ENCODE measurements around the gene CCM2L.

CCM2L gene

DNA sequence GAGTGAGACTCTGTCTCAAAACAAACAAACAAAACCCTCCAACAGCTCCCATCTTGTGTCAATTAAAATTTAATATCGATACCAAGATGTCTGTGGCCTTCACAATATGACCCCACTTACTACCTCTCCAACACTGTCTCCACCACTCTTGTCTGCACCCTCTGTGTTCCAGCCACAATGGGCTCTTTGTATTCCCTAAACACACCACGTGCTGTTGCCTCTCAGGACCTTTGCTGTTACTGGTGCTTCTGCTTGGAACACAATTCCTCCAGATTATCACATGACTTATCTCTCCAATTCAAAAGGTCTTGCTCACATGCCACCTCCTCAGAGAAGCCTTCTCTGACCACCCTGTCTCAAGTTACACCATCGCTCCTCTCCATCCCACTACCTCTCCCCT is 35.8 kb downstream of the CCM2L start:
- H3K4me3 ChIP-seq (ENCODE audit: low read depth, low read length), result no peak overlapping the region
- peaks cover 20% of the 10 kb centered on the region for H3K27me3 ChIP-seq (ENCODE audit: control insufficient read depth, insufficient read depth, low read length)
- peaks cover 3% of the 10 kb centered on the region; the same call in 1 of the 2 replicates for H3K4me1 ChIP-seq (ENCODE audit: control insufficient read depth, insufficient read depth, low read length)
- no peak overlapping the region for H3K27ac ChIP-seq (ENCODE audit: low read depth, low read length)
- H3K9ac ChIP-seq (ENCODE audit: low read length), result no peak overlapping the region
- no peaks in the 10 kb centered on the region for H3K36me3 ChIP-seq (ENCODE audit: control insufficient read depth, insufficient read depth, low read length)
- H3K9me3 ChIP-seq (ENCODE audit: control insufficient read depth, insufficient read depth, low read depth, low read length), result peaks cover 10% of the 10 kb centered on the region; the same call in 1 of the 2 replicates

DNA sequence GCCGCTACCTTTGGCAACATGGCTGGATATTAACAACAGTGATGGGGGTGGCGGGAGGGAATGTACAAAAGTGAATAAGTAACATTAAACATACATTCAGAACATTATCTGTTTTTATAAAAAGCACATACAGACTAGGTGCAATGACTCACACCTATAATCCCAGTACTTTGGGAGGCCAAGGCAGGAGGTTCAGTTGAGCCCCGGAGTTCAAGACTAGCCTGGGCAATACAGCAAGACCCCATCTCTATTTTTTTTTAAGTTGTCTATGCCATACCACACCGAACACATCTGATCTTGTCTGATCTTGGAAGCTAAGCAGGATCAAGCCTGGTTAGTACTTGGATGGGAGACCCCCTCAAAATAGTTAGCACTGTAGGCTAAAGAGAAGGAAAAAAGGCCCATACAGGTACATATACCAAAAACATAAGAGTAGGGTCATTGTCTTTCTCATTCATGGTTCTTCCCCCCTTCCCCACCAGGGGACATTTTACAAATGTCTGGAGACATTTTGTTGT is 40.1 kb downstream of the CCM2L start:
- H3K9me3 ChIP-seq (ENCODE audit: control insufficient read depth, insufficient read depth, low read depth, low read length), result peaks cover 15% of the 10 kb centered on the region
- H3K27ac ChIP-seq (ENCODE audit: low read depth, low read length), result no peak overlapping the region
- H3K9ac ChIP-seq (ENCODE audit: low read length), result no peak overlapping the region
- H3K27me3 ChIP-seq (ENCODE audit: control insufficient read depth, insufficient read depth, low read length), result peaks cover 47% of the 10 kb centered on the region
- no peak overlapping the region for H3K4me3 ChIP-seq (ENCODE audit: low read depth, low read length)
- no peaks in the 10 kb centered on the region for H3K36me3 ChIP-seq (ENCODE audit: control insufficient read depth, insufficient read depth, low read length)
- no peaks in the 10 kb centered on the region for H3K4me1 ChIP-seq (ENCODE audit: control insufficient read depth, insufficient read depth, low read length)

DNA sequence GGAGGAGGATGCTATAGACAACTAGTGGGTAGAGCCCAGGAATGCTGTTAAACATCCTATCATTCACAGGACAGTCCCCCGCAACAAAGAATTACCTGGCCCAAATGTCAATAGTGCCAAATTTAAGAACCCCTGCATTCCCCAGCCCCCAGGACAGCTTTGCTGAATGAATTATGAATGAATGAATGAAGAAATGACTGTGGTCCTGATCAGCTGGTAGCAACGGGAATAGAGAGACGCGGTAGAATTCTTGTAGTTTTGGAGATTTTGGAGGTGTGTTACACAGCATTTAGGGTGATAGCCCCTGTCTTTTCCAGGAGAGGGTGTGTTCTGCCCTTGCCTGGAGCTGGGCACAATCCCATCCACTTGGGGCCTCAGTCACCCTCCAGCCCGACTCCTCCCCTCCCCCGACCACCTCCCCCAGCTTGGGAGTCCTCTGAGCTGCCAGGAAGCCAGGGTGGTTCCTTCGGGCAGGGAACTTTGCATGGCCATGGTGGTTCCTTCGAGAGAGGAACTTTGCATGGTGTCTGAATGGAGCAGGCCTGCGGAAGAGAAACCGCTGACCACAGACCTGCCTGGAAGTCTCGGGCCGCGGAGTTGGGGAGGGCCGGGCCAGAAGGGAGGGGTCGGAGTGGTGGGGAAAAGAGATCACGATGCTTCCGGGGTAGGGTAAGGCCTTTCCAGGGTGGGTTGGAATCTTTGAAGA is 40.8 kb downstream of the CCM2L start:
- H3K4me1 ChIP-seq (ENCODE audit: control insufficient read depth, insufficient read depth, low read length), result no peaks in the 10 kb centered on the region
- peaks cover 14% of the 10 kb centered on the region for H3K9me3 ChIP-seq (ENCODE audit: control insufficient read depth, insufficient read depth, low read depth, low read length)
- H3K27ac ChIP-seq (ENCODE audit: low read depth, low read length), result no peak overlapping the region
- peaks cover 47% of the 10 kb centered on the region for H3K27me3 ChIP-seq (ENCODE audit: control insufficient read depth, insufficient read depth, low read length)
- H3K9ac ChIP-seq (ENCODE audit: low read length), result no peak overlapping the region
- no peaks in the 10 kb centered on the region for H3K36me3 ChIP-seq (ENCODE audit: control insufficient read depth, insufficient read depth, low read length)
- H3K4me3 ChIP-seq (ENCODE audit: low read depth, low read length), result peak overlapping the region; percentile 66

DNA sequence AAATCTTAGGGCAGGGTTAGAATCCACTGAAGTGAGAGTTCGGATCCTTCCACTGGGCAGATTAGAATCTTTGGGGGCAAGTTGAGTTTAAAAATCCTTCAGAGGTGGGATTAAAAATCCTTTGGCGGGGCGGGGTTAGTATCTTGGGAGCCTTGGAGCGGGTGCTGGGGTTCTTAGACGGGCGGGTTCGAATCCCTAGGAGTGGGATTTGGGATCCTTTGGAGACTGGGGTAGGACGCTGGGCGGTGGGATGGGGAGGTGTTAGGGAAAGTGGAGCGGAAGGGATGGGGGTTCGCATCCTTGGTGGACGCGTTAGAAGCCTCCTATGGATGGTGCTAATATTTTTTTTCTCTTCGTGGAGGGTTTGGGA is 41.5 kb downstream of the CCM2L start:
- Histone ChIP-seq H3K9me3 (ENCODE audit: control insufficient read depth, insufficient read depth, low read depth, low read length) (peaks cover 10% of the 10 kb centered on the region), H3K9ac (ENCODE audit: low read length) (no peak overlapping the region), H3K36me3 (ENCODE audit: control insufficient read depth, insufficient read depth, low read length) (no peaks in the 10 kb centered on the region), H3K4me1 (ENCODE audit: control insufficient read depth, insufficient read depth, low read length) (no peaks in the 10 kb centered on the region), H3K27ac (ENCODE audit: low read depth, low read length) (no peak overlapping the region), H3K4me3 (ENCODE audit: low read depth, low read length) (peak overlapping the region; percentile 66), H3K27me3 (ENCODE audit: control insufficient read depth, insufficient read depth, low read length) (peaks cover 47% of the 10 kb centered on the region)

DNA sequence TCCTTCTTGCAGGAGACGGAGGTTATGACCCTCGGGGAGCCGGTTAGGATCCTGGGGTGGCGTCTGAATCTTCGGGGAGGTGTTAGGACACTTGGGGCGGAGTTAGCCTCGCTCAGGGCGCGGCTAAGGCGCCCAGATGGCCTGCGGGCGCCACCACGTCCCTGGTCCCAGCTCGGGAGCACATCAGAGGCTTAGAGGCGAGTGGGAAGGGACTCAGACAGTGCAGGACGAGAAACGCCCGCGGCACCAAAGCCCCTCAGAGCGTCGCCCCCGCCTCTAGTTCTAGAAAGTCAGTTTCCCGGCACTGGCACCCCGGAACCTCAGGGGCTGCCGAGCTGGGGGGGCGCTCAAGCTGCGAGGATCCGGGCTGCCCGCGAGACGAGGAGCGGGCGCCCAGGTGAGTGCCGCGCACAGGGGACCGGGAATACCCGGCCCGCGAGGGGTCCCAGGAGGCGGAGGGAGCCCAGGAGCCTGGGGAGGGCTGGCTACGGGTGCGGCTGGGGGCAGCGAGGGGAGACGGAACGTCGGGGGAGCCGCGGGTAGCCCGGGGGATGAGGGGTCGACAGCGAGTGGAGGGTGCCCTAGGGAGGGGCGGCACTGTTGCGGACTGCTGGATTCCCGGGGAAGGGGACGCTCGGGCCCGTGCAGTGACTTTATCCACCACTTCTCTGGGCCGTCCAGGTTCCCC is 42.0 kb downstream of the CCM2L start, which contains the start of gene HCK:
HCK (plus strand) TSS at position 153 of the 688 bp plus-strand sequence.
- Histone ChIP-seq H3K27ac (ENCODE audit: low read depth, low read length) (no peak within 1 kb of the TSS), H3K9me3 (ENCODE audit: control insufficient read depth, insufficient read depth, low read depth, low read length) (peaks cover 10% of the 10 kb centered on the region), H3K27me3 (ENCODE audit: control insufficient read depth, insufficient read depth, low read length) (peaks cover 47% of the 10 kb centered on the region), H3K4me3 (ENCODE audit: low read depth, low read length) (peak within 1 kb of the TSS; percentile 66), H3K4me1 (ENCODE audit: control insufficient read depth, insufficient read depth, low read length) (no peaks in the 10 kb centered on the region), H3K9ac (ENCODE audit: low read length) (no peak within 1 kb of the TSS), H3K36me3 (ENCODE audit: control insufficient read depth, insufficient read depth, low read length) (no peaks in the 10 kb centered on the region)

DNA sequence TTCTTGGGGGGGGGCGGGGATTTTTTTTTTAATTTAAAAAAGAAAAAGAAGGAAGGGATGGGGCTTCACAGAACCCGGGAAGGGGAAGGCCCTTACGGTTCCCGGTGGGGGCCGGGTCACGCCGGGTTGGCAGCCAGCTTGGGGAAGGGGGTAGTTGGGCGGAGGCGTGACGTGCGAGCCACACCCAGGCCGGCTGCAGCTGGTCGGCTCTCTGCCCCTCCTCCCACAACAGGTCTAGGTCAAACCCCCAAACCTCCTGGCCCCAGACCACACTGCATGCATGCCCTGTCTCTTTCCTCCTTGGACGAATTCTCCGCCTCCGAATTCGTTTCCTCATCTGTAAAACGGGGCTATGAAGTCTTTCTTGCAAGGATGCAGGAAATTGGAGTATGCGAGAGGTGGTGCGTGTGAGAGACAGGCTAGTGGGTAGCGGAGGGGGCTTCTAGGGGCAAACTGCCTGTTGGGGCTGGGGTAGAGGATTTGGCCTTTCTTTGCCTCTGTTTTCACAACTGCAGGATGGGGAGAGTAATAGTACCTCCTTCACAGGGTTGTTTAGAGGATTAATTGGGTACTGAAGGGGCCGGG is 42.6 kb downstream of the CCM2L start:
- Histone ChIP-seq H3K4me1 (ENCODE audit: control insufficient read depth, insufficient read depth, low read length) (no peaks in the 10 kb centered on the region), H3K27ac (ENCODE audit: low read depth, low read length) (no peak overlapping the region), H3K4me3 (ENCODE audit: low read depth, low read length) (peak overlapping the region; percentile 66), H3K36me3 (ENCODE audit: control insufficient read depth, insufficient read depth, low read length) (no peaks in the 10 kb centered on the region), H3K9me3 (ENCODE audit: control insufficient read depth, insufficient read depth, low read depth, low read length) (peaks cover 12% of the 10 kb centered on the region), H3K27me3 (ENCODE audit: control insufficient read depth, insufficient read depth, low read length) (peaks cover 47% of the 10 kb centered on the region), H3K9ac (ENCODE audit: low read length) (no peak overlapping the region)

DNA sequence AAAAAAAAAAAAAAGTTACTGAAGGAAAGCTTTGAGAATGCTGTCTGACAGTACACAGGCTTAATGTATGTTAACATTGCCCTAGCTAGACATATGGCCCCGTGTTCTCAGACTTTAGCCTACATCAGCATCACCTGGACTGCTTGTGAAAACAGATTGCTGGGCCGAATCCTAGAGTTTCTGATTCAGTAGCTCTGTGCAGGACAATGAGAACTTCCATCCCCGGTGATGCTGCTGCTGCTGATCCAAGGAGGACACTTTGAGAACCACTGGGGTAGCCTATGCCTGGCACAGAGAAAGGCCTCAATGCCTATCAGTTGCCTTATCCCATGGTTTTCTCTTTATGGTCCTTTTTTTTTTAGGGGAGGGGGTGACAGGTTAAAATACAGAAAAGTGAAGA is 43.4 kb downstream of the CCM2L start:
- no peak overlapping the region for H3K4me3 ChIP-seq (ENCODE audit: low read depth, low read length)
- peaks cover 13% of the 10 kb centered on the region for H3K9me3 ChIP-seq (ENCODE audit: control insufficient read depth, insufficient read depth, low read depth, low read length)
- peaks cover 48% of the 10 kb centered on the region for H3K27me3 ChIP-seq (ENCODE audit: control insufficient read depth, insufficient read depth, low read length)
- H3K9ac ChIP-seq (ENCODE audit: low read length), result no peak overlapping the region
- no peaks in the 10 kb centered on the region for H3K4me1 ChIP-seq (ENCODE audit: control insufficient read depth, insufficient read depth, low read length)
- no peak overlapping the region for H3K27ac ChIP-seq (ENCODE audit: low read depth, low read length)
- no peaks in the 10 kb centered on the region for H3K36me3 ChIP-seq (ENCODE audit: control insufficient read depth, insufficient read depth, low read length)

DNA sequence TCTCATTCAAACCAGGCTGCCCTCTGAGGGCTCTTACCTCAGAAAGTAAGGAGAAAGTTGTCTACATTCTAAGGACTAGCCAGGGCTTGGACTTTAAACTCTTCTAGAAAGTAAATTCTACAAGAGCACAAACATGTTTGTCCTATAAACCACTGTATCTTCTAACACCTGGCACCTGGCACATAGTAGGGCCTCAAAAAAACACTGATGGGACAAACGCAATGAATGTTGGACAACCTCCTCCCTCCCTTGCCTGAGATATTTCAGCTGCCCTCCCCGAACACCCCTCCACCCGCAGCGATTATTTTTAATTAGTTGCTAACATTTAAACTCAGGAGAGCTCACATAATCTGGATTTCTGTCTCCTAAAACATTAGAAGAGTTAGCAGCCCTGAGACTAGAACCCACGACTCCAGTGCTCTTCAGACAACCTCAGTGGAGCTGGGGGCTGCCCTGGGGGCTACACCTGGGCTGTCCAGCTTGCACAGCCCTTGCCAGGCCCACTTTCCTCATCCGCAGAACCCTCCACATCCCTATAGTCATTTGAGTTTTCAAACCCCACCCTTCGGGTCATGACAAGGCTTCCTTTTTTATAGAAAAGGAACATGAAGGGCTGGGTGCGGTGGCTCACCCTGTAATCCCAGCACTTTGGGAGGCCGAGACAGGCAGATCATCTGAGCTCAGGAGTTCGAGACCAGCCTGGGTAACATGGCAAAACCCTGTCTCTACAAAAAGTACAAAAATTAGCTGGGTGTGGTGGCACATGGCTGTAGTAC is 46.7 kb downstream of the CCM2L start:
- H3K9ac ChIP-seq (ENCODE audit: low read length), result no peak overlapping the region
- H3K27ac ChIP-seq (ENCODE audit: low read depth, low read length), result no peak overlapping the region
- H3K27me3 ChIP-seq (ENCODE audit: control insufficient read depth, insufficient read depth, low read length), result peaks cover 26% of the 10 kb centered on the region
- H3K9me3 ChIP-seq (ENCODE audit: control insufficient read depth, insufficient read depth, low read depth, low read length), result peaks cover 14% of the 10 kb centered on the region
- H3K4me3 ChIP-seq (ENCODE audit: low read depth, low read length), result no peak overlapping the region
- no peaks in the 10 kb centered on the region for H3K4me1 ChIP-seq (ENCODE audit: control insufficient read depth, insufficient read depth, low read length)
- no peaks in the 10 kb centered on the region for H3K36me3 ChIP-seq (ENCODE audit: control insufficient read depth, insufficient read depth, low read length)

DNA sequence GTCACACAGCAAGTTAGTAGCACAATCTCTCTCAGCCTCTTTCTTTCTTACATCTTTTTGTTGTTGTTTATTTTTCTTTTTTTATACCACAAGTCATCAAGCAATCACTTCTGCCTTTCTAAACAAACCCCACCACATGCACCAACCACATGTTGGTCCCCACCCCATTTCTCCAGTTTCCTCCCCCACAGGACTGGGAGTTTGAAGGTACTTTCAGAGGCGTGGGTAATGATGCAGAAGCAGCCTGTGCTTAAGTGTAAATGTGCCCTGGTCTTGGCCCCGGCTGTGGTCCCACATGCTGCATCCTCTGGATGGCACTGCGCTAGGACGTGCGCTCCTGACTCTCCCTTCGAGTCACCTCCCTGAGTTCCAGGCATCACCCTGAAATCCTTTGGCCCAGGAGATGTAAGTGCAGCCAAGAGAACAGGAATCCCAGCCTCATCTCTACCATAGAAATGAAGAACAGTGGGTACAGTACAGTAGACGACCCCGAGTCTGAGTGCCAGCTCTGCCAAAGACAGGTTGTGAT is 47.5 kb downstream of the CCM2L start:
- Histone ChIP-seq H3K9me3 (ENCODE audit: control insufficient read depth, insufficient read depth, low read depth, low read length) (peaks cover 14% of the 10 kb centered on the region), H3K27me3 (ENCODE audit: control insufficient read depth, insufficient read depth, low read length) (peaks cover 18% of the 10 kb centered on the region), H3K36me3 (ENCODE audit: control insufficient read depth, insufficient read depth, low read length) (no peaks in the 10 kb centered on the region), H3K27ac (ENCODE audit: low read depth, low read length) (no peak overlapping the region), H3K4me3 (ENCODE audit: low read depth, low read length) (no peak overlapping the region), H3K9ac (ENCODE audit: low read length) (no peak overlapping the region), H3K4me1 (ENCODE audit: control insufficient read depth, insufficient read depth, low read length) (no peaks in the 10 kb centered on the region)

DNA sequence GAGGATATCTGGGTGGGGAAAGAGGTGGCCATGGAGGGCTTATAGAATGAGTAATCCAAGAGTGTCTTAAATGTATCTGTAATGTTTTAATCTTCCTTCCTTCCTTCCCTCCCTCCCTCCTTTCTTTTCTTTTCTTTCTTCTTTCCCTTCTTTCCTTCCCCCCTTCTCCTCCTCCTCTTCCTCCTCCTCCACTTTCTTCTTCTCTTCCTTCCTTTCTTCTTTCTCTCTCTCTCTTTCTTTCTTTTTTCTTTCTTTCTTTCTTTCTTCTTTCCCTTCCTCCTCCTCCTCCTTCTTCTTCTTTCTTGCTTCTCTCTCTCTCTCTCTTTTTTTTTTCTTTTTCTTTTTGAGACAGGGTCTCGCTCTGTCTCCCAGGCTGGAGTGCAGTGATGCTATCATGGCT is 49.0 kb downstream of the CCM2L start:
- Histone ChIP-seq H3K36me3 (ENCODE audit: control insufficient read depth, insufficient read depth, low read length) (no peaks in the 10 kb centered on the region), H3K27me3 (ENCODE audit: control insufficient read depth, insufficient read depth, low read length) (peaks cover 8% of the 10 kb centered on the region), H3K4me1 (ENCODE audit: control insufficient read depth, insufficient read depth, low read length) (no peaks in the 10 kb centered on the region), H3K4me3 (ENCODE audit: low read depth, low read length) (no peak overlapping the region), H3K27ac (ENCODE audit: low read depth, low read length) (no peak overlapping the region), H3K9me3 (ENCODE audit: control insufficient read depth, insufficient read depth, low read depth, low read length) (peaks cover 19% of the 10 kb centered on the region), H3K9ac (ENCODE audit: low read length) (no peak overlapping the region)
